Measurements from ENCODE around the gene RAD9A. TPM values are rescaled to one million over a fixed set of nuclear protein-coding genes. Genes with fewer than 3 reads are reported as not detected.

The RAD9A gene
- total RNA-seq, 1 experiment from 2014 or later = 9.0 TPM

GRCh38 chr11:67356864-67357561 lies 34.8 kb upstream of the RAD9A start:
- DNase-seq (ENCODE audit: low read depth) = peak; percentile 84

GRCh38 chr11:67357831-67358670 lies 33.7 kb upstream of the RAD9A start:
- DNase-seq (ENCODE audit: low read depth) = peak; percentile 55

- no peak for DNase-seq (ENCODE audit: low read depth)
Observed at GRCh38 chr11:67364169-67364568, 27.6 kb upstream of the RAD9A start.

GRCh38 chr11:67364783-67365722 lies 26.7 kb upstream of the RAD9A start:
- no peak for DNase-seq (ENCODE audit: low read depth)

GRCh38 chr11:67365736-67366444 lies 25.9 kb upstream of the RAD9A start:
- no peak for DNase-seq (ENCODE audit: low read depth)

GRCh38 chr11:67366546-67366945 lies 25.2 kb upstream of the RAD9A start:
- no peak for DNase-seq (ENCODE audit: low read depth)

GRCh38 chr11:67366961-67367760 lies 24.6 kb upstream of the RAD9A start:
- peak; percentile 37 for DNase-seq (ENCODE audit: low read depth)

- no peak for DNase-seq (ENCODE audit: low read depth)
Observed at GRCh38 chr11:67367761-67368227, 24.0 kb upstream of the RAD9A start.

- no peak for DNase-seq (ENCODE audit: low read depth)
Observed at GRCh38 chr11:67368621-67369020, 23.2 kb upstream of the RAD9A start.

- no peak for DNase-seq (ENCODE audit: low read depth)
Observed at GRCh38 chr11:67369275-67369674, 22.5 kb upstream of the RAD9A start.

GRCh38 chr11:67369801-67370284 lies 21.9 kb upstream of the RAD9A start:
- DNase-seq (ENCODE audit: low read depth) = no peak

- DNase-seq (ENCODE audit: low read depth) = no peak
Observed at GRCh38 chr11:67370351-67371076, 21.3 kb upstream of the RAD9A start.

- peak; percentile 62 for DNase-seq (ENCODE audit: low read depth)
Observed at GRCh38 chr11:67371189-67371910, 20.4 kb upstream of the RAD9A start.

GRCh38 chr11:67371911-67372320 lies 19.9 kb upstream of the RAD9A start:
- no peak for DNase-seq (ENCODE audit: low read depth)

- peak; percentile 41 for DNase-seq (ENCODE audit: low read depth)
Observed at GRCh38 chr11:67372321-67372992, 19.3 kb upstream of the RAD9A start.

GRCh38 chr11:67372993-67373647 lies 18.7 kb upstream of the RAD9A start, which contains the start of gene CLCF1:
Gene CLCF1, minus strand, starts transcription at chr11:67373598. Its CDS starts 59 bp downstream, at chr11:67373539.
- DNase-seq (ENCODE audit: low read depth) = peak; percentile 70

All from Daoy (cell line).